Mesothelial cell of epicardium (in vitro differentiated cells): Measurements from ENCODE around the gene SLC35F1. TPM values are rescaled to one million over a fixed set of nuclear protein-coding genes. Genes with fewer than 3 reads are reported as not detected.

Experiments used
- DNase-seq, 2 experiments: peaks; one replicate each; pipeline ENCODE4 v3.0.0; 2021; ENCODE audit warnings: low spot score in 2 of 2; ENCODE audit not compliant: unreplicated experiment in 2 of 2
- H3K27ac Mint-ChIP-seq: 2 replicates; pipeline ENCODE4 v1.8.0; 2021; ENCODE audit warnings: mixed read lengths
- H3K27me3 Mint-ChIP-seq: 2 replicates; pipeline ENCODE4 v1.8.0; 2021; ENCODE audit warnings: low read depth, mixed read lengths
- H3K36me3 Mint-ChIP-seq: 2 replicates; pipeline ENCODE4 v1.8.0; 2021; ENCODE audit warnings: mixed read lengths
- H3K4me1 Mint-ChIP-seq: 2 replicates; pipeline ENCODE4 v1.8.0; 2021; ENCODE audit warnings: mixed read lengths
- H3K4me3 Mint-ChIP-seq: 2 replicates; pipeline ENCODE4 v1.8.0; 2021; ENCODE audit warnings: mild to moderate bottlenecking, moderate library complexity, mixed read lengths
- H3K9me3 Mint-ChIP-seq: 2 replicates; pipeline ENCODE4 v1.8.0; 2021; ENCODE audit warnings: mixed read lengths
- CTCF ChIP-seq: fragments of 200-600 bp; sonication (generic); IDR thresholded peaks from one replicate; pipeline ENCODE4 v1.5.0; 2021; ENCODE audit warnings: antibody characterized with exemption; ENCODE audit not compliant: unreplicated experiment
- total RNA-seq: library from RNA; stranded (reverse); gene quantifications from 3 replicates; pipeline ENCODE4 v1.2.1, GENCODE V29; 2021

The SLC35F1 gene
- total RNA-seq, 1 donor from 2014 or later = 0.78 TPM

- DNase-seq = no peak
- no peaks in the 10 kb centered on the region for H3K27me3 Mint-ChIP-seq
- H3K36me3 Mint-ChIP-seq = no peaks in the 10 kb centered on the region
- no peak overlapping the region for H3K27ac Mint-ChIP-seq
- no peak for TF ChIP-seq CTCF
- H3K9me3 Mint-ChIP-seq = no peaks in the 10 kb centered on the region
- H3K4me3 Mint-ChIP-seq = no peak overlapping the region
- peaks cover 11% of the 10 kb centered on the region for H3K4me1 Mint-ChIP-seq
Measured at GRCh38 chr6:118198746-118199145, 291.7 kb downstream of the SLC35F1 start.

GRCh38 chr6:118200160-118200559, 293.1 kb downstream of the SLC35F1 start:
- Mint-ChIP-seq H3K27me3 (no peaks in the 10 kb centered on the region), H3K4me1 (peaks cover 5% of the 10 kb centered on the region), H3K27ac (no peak overlapping the region), H3K36me3 (no peaks in the 10 kb centered on the region), H3K4me3 (no peak overlapping the region), H3K9me3 (no peaks in the 10 kb centered on the region)
- DNase-seq = no peak
- TF ChIP-seq CTCF = no peak

GRCh38 chr6:118202517-118202916, 295.5 kb downstream of the SLC35F1 start:
- no peak overlapping the region for H3K4me3 Mint-ChIP-seq
- H3K27ac Mint-ChIP-seq = no peak overlapping the region
- H3K36me3 Mint-ChIP-seq = no peaks in the 10 kb centered on the region
- TF ChIP-seq CTCF = no peak
- no peaks in the 10 kb centered on the region for H3K9me3 Mint-ChIP-seq
- no peaks in the 10 kb centered on the region for H3K27me3 Mint-ChIP-seq
- no peak for DNase-seq
- H3K4me1 Mint-ChIP-seq = peaks cover 2% of the 10 kb centered on the region

GRCh38 chr6:118203545-118203944, 296.5 kb downstream of the SLC35F1 start:
- Mint-ChIP-seq H3K36me3 (no peaks in the 10 kb centered on the region), H3K9me3 (no peaks in the 10 kb centered on the region), H3K4me1 (no peaks in the 10 kb centered on the region), H3K27ac (no peak overlapping the region), H3K4me3 (no peak overlapping the region), H3K27me3 (no peaks in the 10 kb centered on the region)
- no peak for DNase-seq
- no peak for TF ChIP-seq CTCF

GRCh38 chr6:118206221-118206620, 299.2 kb downstream of the SLC35F1 start:
- Mint-ChIP-seq H3K27me3 (no peaks in the 10 kb centered on the region), H3K36me3 (no peaks in the 10 kb centered on the region), H3K9me3 (no peaks in the 10 kb centered on the region), H3K4me3 (no peak overlapping the region), H3K4me1 (no peaks in the 10 kb centered on the region), H3K27ac (no peak overlapping the region)
- DNase-seq = no peak
- TF ChIP-seq CTCF = no peak

- Mint-ChIP-seq H3K9me3 (no peaks in the 10 kb centered on the region), H3K4me3 (no peak overlapping the region), H3K4me1 (no peaks in the 10 kb centered on the region), H3K27me3 (no peaks in the 10 kb centered on the region), H3K27ac (no peak overlapping the region), H3K36me3 (no peaks in the 10 kb centered on the region)
- DNase-seq = no peak
- TF ChIP-seq CTCF = no peak
Measured at GRCh38 chr6:118207947-118208346, 300.9 kb downstream of the SLC35F1 start.
